ENCODE measurements around the gene ADAMTSL1.

DNA sequence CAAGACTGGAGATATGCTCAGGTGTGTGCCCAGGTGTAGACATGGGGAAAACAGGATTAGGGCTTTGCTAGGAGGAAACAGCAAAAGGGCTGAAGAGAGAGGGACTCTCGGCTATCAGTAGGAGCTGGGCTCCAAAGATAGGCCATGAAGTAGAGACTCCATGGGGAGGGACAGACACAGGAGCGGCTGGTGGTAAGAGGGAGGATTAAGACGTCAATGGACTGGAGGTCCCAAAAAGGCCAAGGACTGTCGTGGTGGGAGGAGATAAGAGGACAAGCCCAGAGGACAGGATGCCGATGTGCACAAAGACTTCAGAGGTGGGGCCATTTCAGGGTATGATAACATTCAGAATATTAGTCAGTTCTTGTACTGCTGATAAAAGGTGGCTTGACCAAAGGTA is 466.0 kb downstream of the ADAMTSL1 start:
- TF ChIP-seq CTCF (IDR thresholded peaks at IDR 0.05 in 2 of 3, conservative IDR thresholded peaks at IDR 0.05 in 1 of 3; ENCODE audit: borderline replicate concordance in 1 of 3, insufficient read depth in 1 of 3, low read depth in 2 of 3, low read length in 2 of 3): no peak
- TF ChIP-seq POLR2A (IDR thresholded peaks at IDR 0.05; ENCODE audit: borderline replicate concordance, extremely low read depth, insufficient read depth, insufficient read length): no peak
- TF ChIP-seq SP1 (IDR thresholded peaks at IDR 0.05; ENCODE audit: low read depth): no peak
- TF ChIP-seq CBX3 (IDR thresholded peaks at IDR 0.05; ENCODE audit: low read depth): no peak
- no peak for TF ChIP-seq RAD21 (IDR thresholded peaks at IDR 0.05; ENCODE audit: low read depth)
- no peak for TF ChIP-seq MAX (IDR thresholded peaks at IDR 0.05)
- TF ChIP-seq EZH2 (IDR thresholded peaks at IDR 0.05): no peak
- TF ChIP-seq YY1 (IDR thresholded peaks at IDR 0.05; ENCODE audit: extremely low read depth, insufficient replicate concordance, low read depth, low read length): no peak
- TF ChIP-seq POLR2AphosphoS5 (IDR thresholded peaks at IDR 0.05; ENCODE audit: low read depth, low read length): no peak
